ENCODE results near the gene CBFA2T3.

Gene CBFA2T3

DNA sequence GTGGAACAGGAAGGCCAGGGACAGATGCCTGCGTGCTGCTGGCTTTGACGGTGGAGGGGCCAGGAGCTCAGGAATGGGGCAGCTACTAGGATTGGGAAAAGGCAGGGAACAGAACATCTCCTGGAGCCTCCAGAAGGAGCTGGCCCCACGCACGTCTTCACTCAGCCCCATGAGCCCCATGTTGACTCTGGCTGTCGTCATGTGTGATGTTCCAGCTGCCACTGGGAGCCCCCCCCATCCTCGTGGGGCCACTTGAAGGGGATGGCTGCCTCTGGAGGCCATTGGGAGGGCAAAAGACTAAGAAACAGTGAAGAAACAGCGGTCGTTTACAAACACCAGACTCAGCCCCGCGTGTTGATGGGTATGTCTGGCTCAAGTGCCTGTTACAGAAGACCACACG is 146.7 kb downstream of the CBFA2T3 start:
- no peak for DNase-seq

DNA sequence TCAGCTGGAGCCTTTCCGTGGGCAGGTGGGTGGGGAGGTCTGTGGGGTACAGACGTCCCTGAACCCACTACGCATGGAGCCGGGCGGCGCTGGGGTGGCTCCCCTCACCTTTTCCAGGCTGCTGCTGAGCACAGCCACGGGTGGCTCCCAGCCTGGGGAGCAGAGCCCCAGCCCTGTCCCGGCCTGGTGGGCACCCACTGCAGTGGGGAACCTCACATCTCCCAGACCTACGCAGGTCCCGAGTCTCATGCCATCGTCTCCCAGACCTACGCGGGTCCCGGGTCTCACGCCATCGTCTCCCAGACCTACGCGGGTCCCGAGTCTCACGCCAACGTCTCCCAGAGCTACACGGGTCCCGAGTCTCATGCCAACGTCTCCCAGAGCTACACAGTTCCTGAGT is 148.3 kb downstream of the CBFA2T3 start:
- no peak for DNase-seq

DNA sequence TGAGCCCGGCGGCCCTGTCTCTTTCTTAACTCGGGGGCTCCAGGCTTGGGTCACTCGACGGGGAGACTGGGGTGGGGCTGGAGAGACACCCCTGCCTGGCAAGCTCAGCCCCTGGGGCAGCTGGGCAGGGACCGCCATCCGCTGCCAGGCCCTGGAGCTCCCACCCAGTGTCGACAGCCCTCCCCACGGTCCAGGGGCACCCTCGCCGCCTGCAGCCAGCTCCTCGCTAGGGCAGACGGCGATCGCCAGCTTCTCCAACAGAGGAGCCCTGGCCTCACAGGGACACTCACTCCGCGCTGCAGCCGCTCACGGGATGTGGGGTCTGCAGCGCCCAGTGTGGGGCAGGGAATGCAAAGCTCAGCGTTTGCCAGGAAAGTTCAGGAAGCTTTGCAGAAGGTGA is 149.3 kb downstream of the CBFA2T3 start:
- DNase-seq = no peak

DNA sequence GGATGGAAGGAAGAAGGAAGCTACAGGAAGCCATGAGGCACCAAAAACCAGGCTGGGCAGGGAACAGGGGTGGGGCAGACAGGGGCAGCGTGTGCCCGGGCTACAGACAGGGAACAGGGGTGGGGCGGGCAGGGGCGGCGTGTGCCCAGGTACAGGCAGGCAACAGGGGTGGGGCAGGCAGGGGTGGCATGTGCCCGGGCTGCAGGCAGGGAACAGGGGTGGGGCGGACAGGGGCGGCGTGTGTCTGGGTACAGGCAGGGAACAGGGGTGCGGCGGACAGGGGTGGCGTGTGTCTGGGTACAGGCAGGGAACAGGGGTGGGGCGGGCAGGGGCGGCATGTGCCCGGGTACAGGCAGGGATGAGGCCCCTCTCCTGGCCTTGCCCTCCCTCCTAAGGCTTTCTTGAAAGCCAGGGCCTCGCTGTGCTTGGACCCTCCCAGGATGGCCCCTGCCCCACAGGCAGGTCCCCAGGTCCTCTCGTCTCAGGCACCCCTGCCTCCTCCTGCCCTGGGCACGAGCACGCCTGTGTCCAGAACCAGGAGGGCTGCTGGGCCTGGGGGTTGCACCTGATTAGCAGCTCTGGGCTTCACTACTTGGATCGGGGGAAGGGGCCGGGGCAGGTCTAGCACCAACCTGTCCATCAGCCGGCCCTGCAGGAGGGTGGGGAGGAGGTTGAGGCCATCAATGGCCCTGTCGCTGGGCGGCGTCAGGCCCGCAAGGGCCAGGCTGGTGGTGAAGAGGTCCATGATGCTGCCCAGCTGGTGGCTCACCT is 150.8 kb downstream of the CBFA2T3 start:
- DNase-seq = no peak

DNA sequence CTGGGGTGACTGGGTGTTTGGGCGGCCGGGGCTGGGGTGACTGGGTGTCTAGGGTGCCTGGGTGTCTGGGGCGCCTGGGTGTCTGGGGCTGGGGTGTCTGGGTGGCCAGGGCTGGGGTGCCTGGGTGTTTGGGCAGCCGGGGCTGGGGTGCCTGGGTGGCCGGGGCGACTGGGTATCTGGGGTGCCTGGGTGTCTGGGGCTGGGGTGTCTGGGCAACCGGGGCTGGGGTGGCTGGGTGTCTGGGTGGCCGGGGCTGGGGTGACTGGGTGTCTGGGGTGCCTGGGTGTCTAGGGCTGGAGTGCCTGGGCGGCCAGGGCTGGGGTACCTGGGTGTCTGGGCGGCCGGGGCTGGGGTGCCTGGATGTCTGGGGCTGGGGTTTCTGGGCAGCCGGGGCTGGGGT is 151.9 kb downstream of the CBFA2T3 start:
- DNase-seq = no peak

Measured in cerebellar nuclear complex (tissue), 1 donor.